Lower leg skin (tissue), 3 donors: ENCODE measurements around the gene ITSN1.

Experiments used
- CTCF ChIP-seq, 3 donors: fragments of 450-650 bp; IDR thresholded peaks; one replicate each; pipeline ENCODE4 v1.5.1; 2016; ENCODE audit warnings: antibody characterized with exemption in 3 of 3, mild to moderate bottlenecking in 3 of 3, moderate library complexity in 2 of 3
- POLR2A ChIP-seq, 2 donors: fragments of 450-650 bp; IDR thresholded peaks; one replicate each; pipeline ENCODE4 v1.6.1; 2016 to 2017; ENCODE audit warnings: antibody characterized with exemption in 2 of 2, mild to moderate bottlenecking in 1 of 2, moderate library complexity in 1 of 2

- TF ChIP-seq CTCF (IDR thresholded peaks at IDR 0.05) (no peak), POLR2A (IDR thresholded peaks at IDR 0.05) (no peak)
Measured at GRCh38 chr21:33938381-33938780, 296.1 kb downstream of the ITSN1 start.
